ENCODE data around the gene OPN3. TPM values are rescaled to one million over a fixed set of nuclear protein-coding genes. Genes with fewer than 3 reads are reported as not detected.

OPN3 gene
- polyA plus RNA-seq, 1 donor from 2014 or later: 2.7 TPM

DNA sequence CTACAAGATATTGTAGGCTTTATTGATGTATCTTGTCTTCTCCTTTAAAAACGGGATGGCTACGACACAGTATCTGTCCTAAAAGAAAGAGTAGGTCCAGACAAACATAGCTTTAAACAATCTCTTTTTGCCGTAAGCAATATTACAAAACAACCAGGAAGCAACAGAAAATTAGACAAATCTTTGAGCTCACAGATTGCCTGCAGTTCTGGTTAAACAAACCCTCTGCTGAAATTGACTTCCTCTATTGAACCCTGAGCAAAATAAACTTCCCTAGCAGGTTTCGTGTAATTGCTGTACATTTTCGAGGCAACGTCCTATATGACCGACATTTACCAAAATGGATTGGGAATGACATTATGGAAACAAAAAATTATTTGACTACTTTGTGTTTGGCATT, 50.6 kb downstream of the OPN3 start:
- no peaks in the 10 kb centered on the region for H3K79me2 ChIP-seq (replicated peaks; ENCODE audit: insufficient read depth, low read length)
- no peaks in the 10 kb centered on the region for H4K20me1 ChIP-seq (ENCODE audit: insufficient read depth)
- H3K9me3 ChIP-seq (ENCODE audit: low read length): no peaks in the 10 kb centered on the region
- H2AFZ ChIP-seq (ENCODE audit: low read depth, low read length): no peak overlapping the region
- H3F3A ChIP-seq (ENCODE audit: insufficient read depth, low read length, poor library complexity, severe bottlenecking): no peaks in the 10 kb centered on the region
- H3K27ac ChIP-seq (ENCODE audit: low read length): no peak overlapping the region
- H3K9ac ChIP-seq (ENCODE audit: low read length): no peak overlapping the region
- H3K4me3 ChIP-seq (ENCODE audit: low read length): no peak overlapping the region
- H3K4me2 ChIP-seq (ENCODE audit: low read length): no peak overlapping the region
- H3K27me3 ChIP-seq (ENCODE audit: insufficient read depth, low read depth, low read length): no peaks in the 10 kb centered on the region
- no peak for TF ChIP-seq EP300 (conservative IDR thresholded peaks at IDR 0.05; ENCODE audit: poor library complexity, severe bottlenecking)
- TF ChIP-seq, protein P1, sequence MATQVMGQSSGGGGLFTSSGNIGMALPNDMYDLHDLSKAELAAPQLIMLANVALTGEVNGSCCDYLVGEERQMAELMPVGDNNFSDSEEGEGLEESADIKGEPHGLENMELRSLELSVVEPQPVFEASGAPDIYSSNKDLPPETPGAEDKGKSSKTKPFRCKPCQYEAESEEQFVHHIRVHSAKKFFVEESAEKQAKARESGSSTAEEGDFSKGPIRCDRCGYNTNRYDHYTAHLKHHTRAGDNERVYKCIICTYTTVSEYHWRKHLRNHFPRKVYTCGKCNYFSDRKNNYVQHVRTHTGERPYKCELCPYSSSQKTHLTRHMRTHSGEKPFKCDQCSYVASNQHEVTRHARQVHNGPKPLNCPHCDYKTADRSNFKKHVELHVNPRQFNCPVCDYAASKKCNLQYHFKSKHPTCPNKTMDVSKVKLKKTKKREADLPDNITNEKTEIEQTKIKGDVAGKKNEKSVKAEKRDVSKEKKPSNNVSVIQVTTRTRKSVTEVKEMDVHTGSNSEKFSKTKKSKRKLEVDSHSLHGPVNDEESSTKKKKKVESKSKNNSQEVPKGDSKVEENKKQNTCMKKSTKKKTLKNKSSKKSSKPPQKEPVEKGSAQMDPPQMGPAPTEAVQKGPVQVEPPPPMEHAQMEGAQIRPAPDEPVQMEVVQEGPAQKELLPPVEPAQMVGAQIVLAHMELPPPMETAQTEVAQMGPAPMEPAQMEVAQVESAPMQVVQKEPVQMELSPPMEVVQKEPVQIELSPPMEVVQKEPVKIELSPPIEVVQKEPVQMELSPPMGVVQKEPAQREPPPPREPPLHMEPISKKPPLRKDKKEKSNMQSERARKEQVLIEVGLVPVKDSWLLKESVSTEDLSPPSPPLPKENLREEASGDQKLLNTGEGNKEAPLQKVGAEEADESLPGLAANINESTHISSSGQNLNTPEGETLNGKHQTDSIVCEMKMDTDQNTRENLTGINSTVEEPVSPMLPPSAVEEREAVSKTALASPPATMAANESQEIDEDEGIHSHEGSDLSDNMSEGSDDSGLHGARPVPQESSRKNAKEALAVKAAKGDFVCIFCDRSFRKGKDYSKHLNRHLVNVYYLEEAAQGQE (IDR thresholded peaks at IDR 0.05; ENCODE audit: borderline replicate concordance): no peak
- no peak for TF ChIP-seq MXI1 (conservative IDR thresholded peaks at IDR 0.05; ENCODE audit: poor library complexity, severe bottlenecking)
- TF ChIP-seq TAF1 (IDR thresholded peaks at IDR 0.05; ENCODE audit: low read depth): no peak
- no peak for TF ChIP-seq EZH2 (IDR thresholded peaks at IDR 0.05; ENCODE audit: borderline replicate concordance, insufficient read depth, low read length, poor library complexity, severe bottlenecking)
- TF ChIP-seq, protein P2, sequence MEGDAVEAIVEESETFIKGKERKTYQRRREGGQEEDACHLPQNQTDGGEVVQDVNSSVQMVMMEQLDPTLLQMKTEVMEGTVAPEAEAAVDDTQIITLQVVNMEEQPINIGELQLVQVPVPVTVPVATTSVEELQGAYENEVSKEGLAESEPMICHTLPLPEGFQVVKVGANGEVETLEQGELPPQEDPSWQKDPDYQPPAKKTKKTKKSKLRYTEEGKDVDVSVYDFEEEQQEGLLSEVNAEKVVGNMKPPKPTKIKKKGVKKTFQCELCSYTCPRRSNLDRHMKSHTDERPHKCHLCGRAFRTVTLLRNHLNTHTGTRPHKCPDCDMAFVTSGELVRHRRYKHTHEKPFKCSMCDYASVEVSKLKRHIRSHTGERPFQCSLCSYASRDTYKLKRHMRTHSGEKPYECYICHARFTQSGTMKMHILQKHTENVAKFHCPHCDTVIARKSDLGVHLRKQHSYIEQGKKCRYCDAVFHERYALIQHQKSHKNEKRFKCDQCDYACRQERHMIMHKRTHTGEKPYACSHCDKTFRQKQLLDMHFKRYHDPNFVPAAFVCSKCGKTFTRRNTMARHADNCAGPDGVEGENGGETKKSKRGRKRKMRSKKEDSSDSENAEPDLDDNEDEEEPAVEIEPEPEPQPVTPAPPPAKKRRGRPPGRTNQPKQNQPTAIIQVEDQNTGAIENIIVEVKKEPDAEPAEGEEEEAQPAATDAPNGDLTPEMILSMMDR (IDR thresholded peaks at IDR 0.05; ENCODE audit: poor library complexity, severe bottlenecking): no peak
- TF ChIP-seq POLR2AphosphoS5 (IDR thresholded peaks at IDR 0.05): no peak
- TF ChIP-seq RAD21 (conservative IDR thresholded peaks at IDR 0.05): no peak
- TF ChIP-seq SMC3 (conservative IDR thresholded peaks at IDR 0.05; ENCODE audit: poor library complexity): no peak
- no peaks in the 10 kb centered on the region for H3K9me2 ChIP-seq (ENCODE audit: insufficient read depth, low read length)
- no peaks in the 10 kb centered on the region for H3K36me3 ChIP-seq (ENCODE audit: insufficient read depth, low read length)

DNA sequence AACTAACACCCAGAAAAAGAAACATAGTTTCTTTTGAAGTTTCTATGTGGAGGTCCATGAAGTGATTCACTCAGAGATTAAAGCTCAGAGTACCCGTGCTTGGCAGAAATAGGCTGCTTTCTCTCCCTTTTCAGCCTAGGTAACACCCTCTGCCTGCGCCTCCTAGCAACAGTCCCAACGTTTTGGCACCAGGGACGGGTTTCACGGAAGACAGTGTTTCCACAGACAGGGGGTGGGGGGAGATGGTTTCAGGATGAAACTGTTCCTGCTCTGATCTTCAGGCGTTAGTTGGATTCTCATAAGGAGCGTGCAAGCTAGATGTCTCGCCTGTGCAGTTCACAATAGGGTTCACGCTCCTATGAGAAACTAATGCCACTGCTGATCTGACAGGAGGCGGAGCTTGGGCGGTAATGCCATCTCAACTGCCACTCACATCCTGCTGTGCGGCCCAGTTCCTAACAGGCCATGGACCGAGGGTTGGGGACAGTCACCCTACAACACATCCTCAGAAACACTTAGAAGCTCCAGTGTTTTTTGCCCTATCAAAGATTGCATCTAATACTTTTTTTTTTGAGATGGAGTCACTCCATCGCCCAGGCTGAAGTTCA, 53.2 kb downstream of the OPN3 start:
- Histone ChIP-seq H3K4me2 (ENCODE audit: low read length) (no peak overlapping the region), H3K9me3 (ENCODE audit: low read length) (no peaks in the 10 kb centered on the region), H3K9ac (ENCODE audit: low read length) (no peak overlapping the region), H3K36me3 (ENCODE audit: insufficient read depth, low read length) (no peaks in the 10 kb centered on the region), H3K27ac (ENCODE audit: low read length) (no peak overlapping the region), H3F3A (ENCODE audit: insufficient read depth, low read length, poor library complexity, severe bottlenecking) (no peaks in the 10 kb centered on the region), H3K4me3 (ENCODE audit: low read length) (no peak overlapping the region), H4K20me1 (ENCODE audit: insufficient read depth) (no peaks in the 10 kb centered on the region), H3K9me2 (ENCODE audit: insufficient read depth, low read length) (no peaks in the 10 kb centered on the region), H2AFZ (ENCODE audit: low read depth, low read length) (no peak overlapping the region), H3K79me2 (replicated peaks; ENCODE audit: insufficient read depth, low read length) (no peaks in the 10 kb centered on the region), H3K27me3 (ENCODE audit: insufficient read depth, low read depth, low read length) (no peaks in the 10 kb centered on the region)
- TF ChIP-seq EP300 (conservative IDR thresholded peaks at IDR 0.05; ENCODE audit: poor library complexity, severe bottlenecking): no peak
- TF ChIP-seq SMC3 (conservative IDR thresholded peaks at IDR 0.05; ENCODE audit: poor library complexity): no peak
- no peak for TF ChIP-seq TAF1 (IDR thresholded peaks at IDR 0.05; ENCODE audit: low read depth)
- TF ChIP-seq EZH2 (IDR thresholded peaks at IDR 0.05; ENCODE audit: borderline replicate concordance, insufficient read depth, low read length, poor library complexity, severe bottlenecking): no peak
- no peak for TF ChIP-seq MXI1 (conservative IDR thresholded peaks at IDR 0.05; ENCODE audit: poor library complexity, severe bottlenecking)
- TF ChIP-seq RAD21 (conservative IDR thresholded peaks at IDR 0.05): no peak
- TF ChIP-seq, protein P1 (IDR thresholded peaks at IDR 0.05; ENCODE audit: borderline replicate concordance): no peak
- TF ChIP-seq POLR2AphosphoS5 (IDR thresholded peaks at IDR 0.05): no peak
- TF ChIP-seq, protein P2 (IDR thresholded peaks at IDR 0.05; ENCODE audit: poor library complexity, severe bottlenecking): no peak

All from neural cell (in vitro differentiated cells).